Measurements from ENCODE around the gene CFAP206.

CFAP206 gene

DNA sequence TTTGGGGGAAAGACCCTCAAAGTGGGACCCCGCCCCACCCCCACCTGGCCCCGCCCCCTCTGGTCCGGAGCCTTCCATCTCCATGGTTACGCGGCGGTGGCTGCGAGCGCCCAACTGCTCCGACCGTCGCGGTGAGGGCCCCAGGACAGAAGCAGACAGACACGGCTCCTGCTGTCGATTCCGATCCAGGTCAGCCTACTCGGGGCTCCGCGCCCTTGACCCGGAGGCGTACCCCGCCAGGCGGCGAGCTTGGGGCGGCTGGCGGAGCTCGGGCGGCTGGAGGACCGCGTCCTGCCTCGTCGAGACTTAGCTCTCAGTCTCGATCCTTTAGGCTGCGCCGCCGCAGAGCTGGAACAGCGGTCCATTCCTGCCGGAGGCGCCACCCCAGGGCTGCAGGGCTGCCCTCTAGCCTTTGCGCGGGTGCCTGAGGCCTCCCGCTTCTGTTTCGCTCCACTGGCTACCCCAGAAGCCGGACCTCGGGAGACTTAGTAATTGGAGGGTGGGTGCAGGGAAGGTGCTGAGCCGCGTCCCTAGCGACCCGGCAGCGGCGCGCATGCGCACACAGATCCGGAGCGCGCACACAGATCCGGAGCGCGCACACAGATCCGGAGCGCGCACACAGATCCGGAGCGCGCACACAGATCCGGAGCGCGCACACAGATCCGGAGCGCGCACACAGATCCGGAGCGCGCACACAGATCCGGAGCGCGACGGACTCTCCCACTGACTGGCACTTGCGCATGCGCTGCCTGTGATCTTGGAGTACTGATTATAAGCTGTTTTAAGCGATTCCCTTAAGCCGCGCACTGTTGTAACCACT lies at the start of gene CFAP206:
CFAP206 (plus strand) TSS at position 72 of the 820 bp plus-strand sequence. CDS start 1,868 bp downstream, outside the sequence.
- no peak for TF ChIP-seq ISL1 (CRISPR knock-in tag; IDR thresholded peaks at IDR 0.05)
- TF ChIP-seq POU6F1 (CRISPR knock-in tag; IDR thresholded peaks at IDR 0.05; ENCODE audit: borderline replicate concordance, low read depth) = no peak
- TF ChIP-seq ARNTL (CRISPR knock-in tag; IDR thresholded peaks at IDR 0.05; ENCODE audit: borderline replicate concordance, low read depth) = no peak
- TF ChIP-seq ZNF70 (CRISPR knock-in tag; IDR thresholded peaks at IDR 0.05) = no peak
- TF ChIP-seq CSDC2 (CRISPR knock-in tag; IDR thresholded peaks at IDR 0.05) = no peak
- TF ChIP-seq, protein P1, sequence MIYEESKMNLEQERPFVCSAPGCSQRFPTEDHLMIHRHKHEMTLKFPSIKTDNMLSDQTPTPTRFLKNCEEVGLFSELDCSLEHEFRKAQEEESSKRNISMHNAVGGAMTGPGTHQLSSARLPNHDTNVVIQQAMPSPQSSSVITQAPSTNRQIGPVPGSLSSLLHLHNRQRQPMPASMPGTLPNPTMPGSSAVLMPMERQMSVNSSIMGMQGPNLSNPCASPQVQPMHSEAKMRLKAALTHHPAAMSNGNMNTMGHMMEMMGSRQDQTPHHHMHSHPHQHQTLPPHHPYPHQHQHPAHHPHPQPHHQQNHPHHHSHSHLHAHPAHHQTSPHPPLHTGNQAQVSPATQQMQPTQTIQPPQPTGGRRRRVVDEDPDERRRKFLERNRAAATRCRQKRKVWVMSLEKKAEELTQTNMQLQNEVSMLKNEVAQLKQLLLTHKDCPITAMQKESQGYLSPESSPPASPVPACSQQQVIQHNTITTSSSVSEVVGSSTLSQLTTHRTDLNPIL (CRISPR knock-in tag; IDR thresholded peaks at IDR 0.05; ENCODE audit: low read depth) = no peak
- TF ChIP-seq ESRRG (CRISPR knock-in tag; IDR thresholded peaks at IDR 0.05) = no peak
- no peak for TF ChIP-seq TSHZ2 (CRISPR knock-in tag; IDR thresholded peaks at IDR 0.05)
- TF ChIP-seq ZFP30 (CRISPR knock-in tag; IDR thresholded peaks at IDR 0.05) = no peak
- TF ChIP-seq GLIS3 (CRISPR knock-in tag; IDR thresholded peaks at IDR 0.05) = no peak
- no peak for TF ChIP-seq OSR1 (CRISPR knock-in tag; IDR thresholded peaks at IDR 0.05)
- TF ChIP-seq TCF4 (CRISPR knock-in tag; IDR thresholded peaks at IDR 0.05; ENCODE audit: borderline replicate concordance) = no peak
- TF ChIP-seq ZFP3 (CRISPR knock-in tag; IDR thresholded peaks at IDR 0.05) = no peak
- no peak for TF ChIP-seq PPARA (CRISPR knock-in tag; IDR thresholded peaks at IDR 0.05; ENCODE audit: borderline replicate concordance)
- no peak for TF ChIP-seq RARB (CRISPR knock-in tag; IDR thresholded peaks at IDR 0.05)
- TF ChIP-seq TOX (CRISPR knock-in tag; IDR thresholded peaks at IDR 0.05; ENCODE audit: borderline replicate concordance) = no peak
- TF ChIP-seq BACH2 (CRISPR knock-in tag; IDR thresholded peaks at IDR 0.05; ENCODE audit: borderline replicate concordance) = no peak
- TF ChIP-seq ZNF565 (CRISPR knock-in tag; conservative IDR thresholded peaks at IDR 0.05; ENCODE audit: low read depth) = no peak
- no peak for TF ChIP-seq SNAI2 (CRISPR knock-in tag; IDR thresholded peaks at IDR 0.05)
- TF ChIP-seq, protein P2, sequence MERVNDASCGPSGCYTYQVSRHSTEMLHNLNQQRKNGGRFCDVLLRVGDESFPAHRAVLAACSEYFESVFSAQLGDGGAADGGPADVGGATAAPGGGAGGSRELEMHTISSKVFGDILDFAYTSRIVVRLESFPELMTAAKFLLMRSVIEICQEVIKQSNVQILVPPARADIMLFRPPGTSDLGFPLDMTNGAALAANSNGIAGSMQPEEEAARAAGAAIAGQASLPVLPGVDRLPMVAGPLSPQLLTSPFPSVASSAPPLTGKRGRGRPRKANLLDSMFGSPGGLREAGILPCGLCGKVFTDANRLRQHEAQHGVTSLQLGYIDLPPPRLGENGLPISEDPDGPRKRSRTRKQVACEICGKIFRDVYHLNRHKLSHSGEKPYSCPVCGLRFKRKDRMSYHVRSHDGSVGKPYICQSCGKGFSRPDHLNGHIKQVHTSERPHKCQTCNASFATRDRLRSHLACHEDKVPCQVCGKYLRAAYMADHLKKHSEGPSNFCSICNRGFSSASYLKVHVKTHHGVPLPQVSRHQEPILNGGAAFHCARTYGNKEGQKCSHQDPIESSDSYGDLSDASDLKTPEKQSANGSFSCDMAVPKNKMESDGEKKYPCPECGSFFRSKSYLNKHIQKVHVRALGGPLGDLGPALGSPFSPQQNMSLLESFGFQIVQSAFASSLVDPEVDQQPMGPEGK (CRISPR knock-in tag; IDR thresholded peaks at IDR 0.05; ENCODE audit: borderline replicate concordance) = no peak
- ATAC-seq = peak; percentile 89

DNA sequence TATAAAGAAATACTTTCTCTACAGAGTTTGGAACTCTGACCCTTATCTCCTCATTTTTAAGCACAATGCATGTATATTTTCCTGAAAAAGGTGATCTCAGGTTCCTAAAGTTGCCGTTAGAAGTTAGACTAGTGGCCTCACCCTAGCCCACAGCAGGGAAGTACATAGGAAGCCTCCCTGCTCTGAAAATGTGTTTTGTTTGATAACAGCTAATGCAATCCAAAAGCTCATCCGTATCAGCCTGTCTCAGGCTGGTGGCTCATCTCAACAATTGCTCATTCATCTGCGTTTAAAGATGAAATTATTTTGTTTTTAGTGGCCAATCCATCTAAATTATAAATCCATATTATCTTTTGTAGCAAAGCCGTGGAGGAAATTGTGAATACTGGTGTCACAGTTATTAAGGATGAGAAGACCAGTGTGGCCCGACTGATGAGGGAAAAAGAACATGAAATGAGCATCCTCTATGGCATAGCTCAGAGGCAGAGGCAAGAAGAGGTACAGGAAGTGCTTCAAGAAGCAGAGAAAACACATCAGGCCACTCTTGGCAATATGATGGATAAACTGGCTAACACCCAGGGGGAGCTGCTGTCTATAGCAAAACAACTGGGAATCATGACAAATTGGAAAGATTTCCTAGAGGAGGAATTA lies 43.0 kb upstream of the CFAP206 start:
- ATAC-seq = no peak
- no peak for TF ChIP-seq ZFP30 (CRISPR knock-in tag; IDR thresholded peaks at IDR 0.05)
- no peak for TF ChIP-seq GLIS3 (CRISPR knock-in tag; IDR thresholded peaks at IDR 0.05)
- no peak for TF ChIP-seq OSR1 (CRISPR knock-in tag; IDR thresholded peaks at IDR 0.05)
- TF ChIP-seq SNAI2 (CRISPR knock-in tag; IDR thresholded peaks at IDR 0.05) = no peak
- TF ChIP-seq ZNF70 (CRISPR knock-in tag; IDR thresholded peaks at IDR 0.05) = no peak

DNA sequence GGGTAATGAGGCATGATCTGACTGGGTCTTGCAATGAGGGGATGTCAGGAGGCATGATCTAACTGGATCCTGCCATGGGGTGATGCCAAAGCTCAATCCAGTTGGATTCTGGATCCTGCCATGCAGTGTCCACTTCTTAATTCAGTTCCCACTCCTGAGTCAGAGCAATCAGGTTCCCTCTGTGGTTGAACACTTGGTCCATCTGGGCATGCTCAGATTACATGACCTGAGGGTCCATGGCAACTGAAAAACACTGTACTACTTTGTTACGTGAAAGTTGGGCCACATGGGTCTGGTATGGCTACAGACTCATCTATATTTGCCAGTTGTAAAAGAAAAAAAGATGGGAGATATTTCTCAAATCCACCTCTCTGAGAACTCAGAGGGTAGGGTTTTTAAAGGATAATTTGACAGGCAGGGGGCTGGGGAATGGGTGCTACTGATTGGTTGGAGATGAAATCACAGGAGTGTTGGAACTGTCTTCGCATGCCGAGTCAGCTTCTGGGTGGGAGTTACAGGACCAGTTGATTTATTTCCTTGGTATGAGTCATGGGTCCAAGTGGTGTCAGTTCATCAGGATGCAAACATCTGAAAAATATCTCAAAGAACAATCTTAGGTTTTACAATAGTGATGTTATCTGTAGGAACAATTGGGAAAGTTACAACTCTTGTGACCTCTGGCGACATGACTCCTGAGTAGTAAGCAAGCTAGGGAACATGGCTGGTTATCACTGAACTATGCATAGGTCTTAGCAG lies 41.5 kb upstream of the CFAP206 start:
- TF ChIP-seq PPARA (CRISPR knock-in tag; IDR thresholded peaks at IDR 0.05; ENCODE audit: borderline replicate concordance) (no peak), POU6F1 (CRISPR knock-in tag; IDR thresholded peaks at IDR 0.05; ENCODE audit: borderline replicate concordance, low read depth) (no peak), ZFP3 (CRISPR knock-in tag; IDR thresholded peaks at IDR 0.05) (no peak), ZNF565 (CRISPR knock-in tag; conservative IDR thresholded peaks at IDR 0.05; ENCODE audit: low read depth) (no peak), SNAI2 (CRISPR knock-in tag; IDR thresholded peaks at IDR 0.05) (no peak), ZNF70 (CRISPR knock-in tag; IDR thresholded peaks at IDR 0.05) (no peak), CSDC2 (CRISPR knock-in tag; IDR thresholded peaks at IDR 0.05) (no peak), RARB (CRISPR knock-in tag; IDR thresholded peaks at IDR 0.05) (no peak), ZC3H10 (CRISPR knock-in tag; IDR thresholded peaks at IDR 0.05) (no peak), ISL1 (CRISPR knock-in tag; IDR thresholded peaks at IDR 0.05) (no peak), ARNTL (CRISPR knock-in tag; IDR thresholded peaks at IDR 0.05; ENCODE audit: borderline replicate concordance, low read depth) (no peak), ZFP30 (CRISPR knock-in tag; IDR thresholded peaks at IDR 0.05) (no peak)
- TF ChIP-seq, protein P2 (CRISPR knock-in tag; IDR thresholded peaks at IDR 0.05; ENCODE audit: borderline replicate concordance) = no peak
- no peak for ATAC-seq
